K562 (cell line): ENCODE measurements around the gene NXF1. TPM values are rescaled to one million over a fixed set of nuclear protein-coding genes. Genes with fewer than 3 reads are reported as not detected.

Experiments
- BCOR ChIP-seq: fragments of 450-650 bp; IDR thresholded peaks from 2 replicates; pipeline ENCODE4 v1.6.1; 2016
- CBFA2T2 ChIP-seq: fragments of 450-650 bp; conservative IDR thresholded peaks from 2 replicates; pipeline ENCODE4 v1.6.1; 2017; ENCODE audit warnings: mild to moderate bottlenecking
- CXXC5 ChIP-seq: fragments of 250-450 bp; sonication (Bioruptor Pico); IDR thresholded peaks from 2 replicates; pipeline ENCODE4 v1.8.0; 2022; ENCODE audit warnings: inconsistent platforms, mild to moderate bottlenecking, moderate library complexity
- FOXJ3 ChIP-seq: sonication (generic); formaldehyde crosslinking; IDR thresholded peaks from 2 replicates; pipeline ENCODE4 v1.4.0; 2020; ENCODE audit warnings: mild to moderate bottlenecking, missing genetic modification reagents
- IRF2 ChIP-seq: sonication (generic); formaldehyde crosslinking; IDR thresholded peaks from 2 replicates; pipeline ENCODE4 v1.8.1; 2022; ENCODE audit warnings: mild to moderate bottlenecking, missing genetic modification reagents
- KAT8 ChIP-seq: fragments of 450-650 bp; IDR thresholded peaks from 2 replicates; pipeline ENCODE4 v1.6.1; 2016; ENCODE audit warnings: low read depth, mild to moderate bottlenecking
- KHSRP ChIP-seq: fragments of 450-650 bp; IDR thresholded peaks from 2 replicates; pipeline ENCODE4 v1.6.1; 2017
- MCM2 ChIP-seq: fragments of 450-650 bp; IDR thresholded peaks from 2 replicates; pipeline ENCODE4 v1.6.1; 2017; ENCODE audit warnings: low read depth, mild to moderate bottlenecking
- MCM5 ChIP-seq: fragments of 450-650 bp; IDR thresholded peaks from 2 replicates; pipeline ENCODE4 v1.6.1; 2016; ENCODE audit warnings: low read depth
- NFE2 ChIP-seq: IDR thresholded peaks from 2 replicates; pipeline ENCODE4 v1.6.1; 2014; ENCODE audit warnings: antibody characterized with exemption, low read depth
- NFIX ChIP-seq: fragments of 250-450 bp; sonication (Bioruptor Pico); IDR thresholded peaks from 2 replicates; pipeline ENCODE4 v1.4.0; 2020; ENCODE audit warnings: low read depth, mild to moderate bottlenecking, moderate library complexity
- NR3C1 ChIP-seq: sonication (generic); formaldehyde crosslinking; IDR thresholded peaks from 2 replicates; pipeline ENCODE4 v1.8.1; 2022; ENCODE audit warnings: missing genetic modification reagents
- POLR2AphosphoS5 ChIP-seq: IDR thresholded peaks from 2 replicates; pipeline ENCODE4 v1.6.1; 2011; ENCODE audit warnings: mild to moderate bottlenecking, low read depth, low read length, moderate library complexity; ENCODE audit not compliant: control insufficient read depth, insufficient read depth
- TCF7L2 ChIP-seq: fragments of 150-350 bp; IDR thresholded peaks from 2 replicates; pipeline ENCODE4 v1.6.1; 2016; ENCODE audit warnings: low read depth, mild to moderate bottlenecking, low read length, moderate library complexity
- THAP12 ChIP-seq: fragments of 250-450 bp; sonication (Bioruptor Pico); IDR thresholded peaks from 2 replicates; pipeline ENCODE4 v1.9.0; 2021; ENCODE audit warnings: mild to moderate bottlenecking, inconsistent platforms
- ZBTB2 ChIP-seq: fragments of 450-650 bp; IDR thresholded peaks from 2 replicates; pipeline ENCODE4 v1.6.1; 2016; ENCODE audit warnings: antibody characterized with exemption
- ZBTB5 ChIP-seq: fragments of 450-650 bp; IDR thresholded peaks from 2 replicates; pipeline ENCODE4 v1.6.1; 2017; ENCODE audit warnings: antibody characterized with exemption
- ZNF354B ChIP-seq: fragments of 250-450 bp; sonication (Bioruptor Pico); IDR thresholded peaks from 2 replicates; pipeline ENCODE4 v1.4.0; 2020
- ZNF398 ChIP-seq: fragments of 250-450 bp; sonication (Bioruptor Pico); IDR thresholded peaks from 2 replicates; pipeline ENCODE4 v1.8.0; 2021; ENCODE audit warnings: moderate library complexity, mild to moderate bottlenecking, inconsistent platforms
- ZNF699 ChIP-seq: fragments of 250-450 bp; sonication (Bioruptor Pico); IDR thresholded peaks from 2 replicates; pipeline ENCODE4 v1.8.0; 2021; ENCODE audit warnings: mild to moderate bottlenecking, moderate library complexity; ENCODE audit not compliant: insufficient replicate concordance
- ZNF778 ChIP-seq: fragments of 450-650 bp; formaldehyde crosslinking; IDR thresholded peaks from 2 replicates; pipeline ENCODE4 v1.4.0; 2020; ENCODE audit warnings: mild to moderate bottlenecking, moderate library complexity
- polyA plus RNA-seq, 8 experiments: library from polyadenylated mRNA; depleted of rRNA in 4 of 8; stranded (reverse) in 5 of 8; unstranded in 3 of 8; fragments of >200 nt; fragmentation: Nextera tagmentation in 2 of 8; fragmentation: Illumina TruSeq in 1 of 8; extraction: Ambion mirVana in 2 of 8; extraction: Trizol in 1 of 8; gene quantifications; 2 replicates each; pipeline versions ENCODE4 v1.2.1 to v1.2.3, GENCODE V29; 2011 to 2014; ENCODE audit warnings: inconsistent platforms in 1 of 8, missing spikeins in 1 of 8
- total RNA-seq, 7 experiments: library from RNA; depleted of rRNA in 6 of 7; stranded (reverse); fragments of >200 nt in 6 of 7; fragmentation: Illumina TruSeq in 2 of 7; extraction: Trizol in 2 of 7; gene quantifications; 2 replicates each; pipeline versions ENCODE4 v1.2.1 to v1.2.3, GENCODE V29; 2011 to 2021; ENCODE audit warnings: low replicate concordance in 1 of 7

Gene NXF1
- total and polyA plus RNA-seq, 9 of the 15 experiments (the other 6 are each of a cell fraction or from before 2014, with no cell fraction given): 18.1 to 98.3 (median 35.8) TPM

GRCh38 chr11:62805076-62805892 lies at the start of gene NXF1 (continued):
- TF ChIP-seq ZBTB5 (no peak), FOXJ3 (CRISPR knock-in tag) (no peak), BCOR (no peak), ZNF398 (CRISPR knock-in tag) (no peak), MCM5 (no peak), ZBTB2 (peak; percentile 89), NFE2 (no peak), ZNF699 (CRISPR knock-in tag) (no peak), CXXC5 (CRISPR knock-in tag) (peak; percentile 89), CBFA2T2 (no peak), KHSRP (peak; percentile 57; the same call in 1 of the 2 replicates), NR3C1 (CRISPR knock-in tag) (no peak), TCF7L2 (no peak), KAT8 (no peak), POLR2AphosphoS5 (peak; percentile 100), MCM2 (no peak), THAP12 (CRISPR knock-in tag) (peak; percentile 97), ZNF778 (CRISPR knock-in tag) (no peak), IRF2 (CRISPR knock-in tag) (no peak), ZNF354B (no peak), NFIX (CRISPR knock-in tag) (no peak)
